GDM1 (cell line): Measurements from ENCODE around the gene CRYGC.

Experiments used
- DNase-seq: peaks from one replicate; lab custom pipeline; 2025; lab: John Stamatoyannopoulos, UW

The CRYGC gene

DNA sequence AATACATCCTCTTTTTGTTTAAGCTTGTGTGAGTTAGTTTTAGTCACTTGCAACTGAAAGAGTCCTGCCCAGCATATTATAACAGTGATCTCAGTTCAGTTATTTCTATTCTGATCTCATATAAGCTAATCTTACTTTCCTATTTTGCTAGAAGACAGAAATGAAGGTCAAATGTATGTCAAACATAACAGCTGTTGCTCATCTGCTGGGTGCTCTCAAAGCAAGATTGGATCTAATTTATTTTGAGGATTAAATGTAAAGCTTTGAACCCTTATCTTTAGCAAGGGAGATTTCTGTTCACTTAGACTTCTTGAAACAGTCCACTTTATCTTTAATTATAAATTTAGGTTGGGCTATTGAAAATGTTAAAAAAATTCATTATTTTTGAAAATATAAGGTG lies 36.5 kb downstream of the CRYGC start:
- no peak for DNase-seq

DNA sequence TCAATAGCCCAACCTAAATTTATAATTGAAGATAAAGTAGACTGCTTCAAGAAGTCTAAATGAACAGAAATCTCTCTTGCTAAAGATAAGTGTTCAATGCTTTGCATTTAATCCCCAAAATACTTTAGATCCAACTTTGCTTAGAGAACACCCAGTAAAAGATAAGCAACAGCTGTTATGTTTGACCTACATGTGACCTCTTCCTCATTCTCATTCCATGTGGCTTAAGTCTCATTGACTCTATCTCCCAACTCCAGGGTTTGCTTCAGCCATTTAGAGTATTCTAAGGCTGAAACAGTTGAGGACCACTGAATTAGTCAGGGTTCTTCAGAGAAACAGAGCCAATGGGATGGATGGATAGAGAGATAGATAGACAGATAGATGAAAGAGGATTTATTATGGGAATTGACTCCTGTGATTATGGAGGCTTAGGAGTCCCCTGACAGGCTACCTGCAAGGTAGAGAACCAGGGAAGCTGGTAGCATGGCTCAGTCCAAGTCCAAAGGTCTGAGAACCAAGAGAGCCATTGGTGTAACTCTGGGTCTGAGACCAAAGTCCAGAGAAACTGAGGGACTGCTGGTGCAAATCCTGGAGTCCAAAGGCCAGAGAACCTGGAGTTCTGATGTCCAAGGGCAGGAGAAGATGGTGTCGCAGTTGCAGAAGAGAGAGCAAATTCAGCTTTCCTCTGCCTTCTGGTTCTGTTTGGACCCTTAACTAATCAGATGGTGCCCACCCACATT lies 37.4 kb downstream of the CRYGC start:
- DNase-seq, result no peak

DNA sequence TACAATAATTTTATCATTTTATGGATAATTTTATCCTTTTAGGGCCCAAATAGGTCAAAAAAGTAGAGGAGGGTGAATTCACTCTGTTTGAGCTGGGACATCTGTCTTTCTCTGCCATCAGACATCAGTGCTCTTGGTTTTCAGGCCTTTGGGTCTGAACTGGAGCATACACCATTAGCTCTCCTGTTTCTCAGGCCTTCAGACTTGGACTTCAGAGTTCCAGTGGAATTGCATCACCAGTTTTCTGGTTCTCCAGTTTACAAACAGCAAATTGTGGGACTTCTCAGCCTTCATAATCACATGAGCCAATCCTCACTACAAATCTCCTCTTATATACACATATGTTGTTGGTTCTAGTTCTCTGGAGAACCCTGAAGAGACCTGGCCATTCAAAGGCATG lies 39.2 kb downstream of the CRYGC start:
- DNase-seq, result no peak

DNA sequence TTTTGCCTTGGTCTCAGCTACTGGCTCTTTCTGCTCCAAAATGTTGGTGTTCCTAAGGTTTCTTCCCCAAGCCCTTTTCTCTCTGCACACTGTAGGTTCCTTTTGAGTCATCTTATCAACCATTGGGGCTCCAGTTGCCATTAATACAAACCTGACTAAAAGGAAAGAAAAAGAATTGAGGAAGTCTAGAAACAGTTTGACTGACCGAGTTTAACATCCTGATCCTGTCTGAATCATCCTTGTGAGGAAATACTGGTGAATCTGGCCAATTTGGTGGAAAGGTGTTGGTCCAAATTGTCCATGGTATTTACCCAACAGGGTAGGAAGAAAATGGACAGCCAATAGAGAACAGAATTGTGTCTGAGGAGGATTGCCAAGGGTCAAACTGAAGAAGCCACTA lies 43.6 kb downstream of the CRYGC start:
- peak; percentile 15 for DNase-seq

DNA sequence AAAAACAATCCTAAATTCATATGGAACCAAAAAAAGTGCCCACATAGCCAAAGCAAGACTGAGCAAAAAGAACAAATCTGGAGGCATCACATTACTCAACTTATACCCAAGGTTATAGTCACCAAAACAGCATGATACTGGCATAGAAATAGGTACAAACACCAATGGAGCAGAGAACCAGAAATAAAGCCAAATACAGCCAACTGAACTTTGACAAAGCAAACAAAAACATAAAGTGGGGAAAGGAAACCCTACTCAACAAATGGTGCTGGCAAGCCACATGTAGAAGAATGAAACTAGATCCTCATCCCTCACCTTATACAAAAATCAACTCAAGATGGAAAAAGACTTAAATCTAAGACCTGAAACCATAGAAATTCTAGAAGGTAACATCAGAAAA lies 45.8 kb downstream of the CRYGC start:
- DNase-seq, result no peak
